ENCODE results near the gene DPH6.
"Not testable (repeated sequence)": the region's sequence is repeated elsewhere in the genome, so short reads cannot be mapped to it uniquely, and the experiment has no call there.

The DPH6 gene

GRCh38 chr15:35427496-35427895 lies 118.5 kb downstream of the DPH6 start:
- no peak for DNase-seq

GRCh38 chr15:35427091-35427490 lies 118.9 kb downstream of the DPH6 start:
- no peak for DNase-seq

- no peak for DNase-seq
These were observed 135.2 kb downstream of the DPH6 start for GRCh38 chr15:35410775-35411174.

- no peak for DNase-seq
These were observed 146.1 kb downstream of the DPH6 start for GRCh38 chr15:35399901-35400300.

GRCh38 chr15:35397027-35397426 lies 148.9 kb downstream of the DPH6 start:
- DNase-seq: no peak

GRCh38 chr15:35394416-35394815 lies 151.5 kb downstream of the DPH6 start:
- DNase-seq: no peak

GRCh38 chr15:35393398-35393797 lies 152.6 kb downstream of the DPH6 start:
- DNase-seq: no peak

GRCh38 chr15:35391408-35391984 lies 154.5 kb downstream of the DPH6 start:
- not testable (repeated sequence) for DNase-seq

GRCh38 chr15:35383506-35383905 lies 162.5 kb downstream of the DPH6 start:
- no peak for DNase-seq

GRCh38 chr15:35381328-35381727 lies 164.6 kb downstream of the DPH6 start:
- no peak for DNase-seq

GRCh38 chr15:35379972-35380371 lies 166.0 kb downstream of the DPH6 start:
- no peak for DNase-seq

GRCh38 chr15:35378454-35378853 lies 167.5 kb downstream of the DPH6 start:
- not testable (repeated sequence) for DNase-seq

GRCh38 chr15:35376707-35377106 lies 169.3 kb downstream of the DPH6 start:
- DNase-seq: no peak

GRCh38 chr15:35374661-35375060 lies 171.3 kb downstream of the DPH6 start:
- DNase-seq: no peak

GRCh38 chr15:35362195-35362829 lies 183.7 kb downstream of the DPH6 start:
- DNase-seq: no peak

GRCh38 chr15:35358824-35359223 lies 187.1 kb downstream of the DPH6 start:
- no peak for DNase-seq

GRCh38 chr15:35351059-35351458 lies 194.9 kb downstream of the DPH6 start:
- DNase-seq: no peak

- DNase-seq: no peak
These were observed 196.0 kb downstream of the DPH6 start for GRCh38 chr15:35349916-35350315.

GRCh38 chr15:35330916-35331315 lies 215.0 kb downstream of the DPH6 start:
- DNase-seq: no peak

- DNase-seq: no peak
These were observed 215.8 kb downstream of the DPH6 start for GRCh38 chr15:35330048-35330695.

- DNase-seq: no peak
These were observed 216.4 kb downstream of the DPH6 start for GRCh38 chr15:35329521-35329961.

GRCh38 chr15:35328836-35329235 lies 217.1 kb downstream of the DPH6 start:
- DNase-seq: not testable (repeated sequence)

- DNase-seq: no peak
These were observed 218.2 kb downstream of the DPH6 start for GRCh38 chr15:35327789-35328188.

GRCh38 chr15:35325374-35325941 lies 220.5 kb downstream of the DPH6 start:
- DNase-seq: no peak
